ENCODE measurements around the gene CDH12. TPM values are rescaled to one million over a fixed set of nuclear protein-coding genes. Genes with fewer than 3 reads are reported as not detected.

CDH12 gene
- total RNA-seq, 1 donor from 2014 or later, result 0.42 TPM

DNA sequence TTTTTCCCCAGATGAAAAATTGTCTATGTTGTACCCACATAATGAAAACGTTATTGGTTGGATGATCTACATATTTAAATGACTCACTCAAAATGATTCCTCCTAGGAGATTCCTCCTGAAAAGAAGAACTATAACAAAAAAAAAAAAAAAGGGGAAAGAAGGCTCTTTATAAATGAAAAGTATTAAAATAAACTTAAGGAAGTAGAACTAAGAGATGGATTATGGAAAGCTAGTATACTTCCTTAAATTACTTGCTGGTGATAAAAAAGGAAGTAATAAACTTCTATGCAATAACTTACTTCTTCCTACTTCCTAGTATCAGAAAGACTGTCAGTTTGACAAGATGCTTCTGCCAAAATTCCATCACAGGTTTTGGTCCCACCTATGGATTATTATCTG lies 1087.7 kb downstream of the CDH12 start:
- no peak for DNase-seq (ENCODE audit: low spot score)

DNA sequence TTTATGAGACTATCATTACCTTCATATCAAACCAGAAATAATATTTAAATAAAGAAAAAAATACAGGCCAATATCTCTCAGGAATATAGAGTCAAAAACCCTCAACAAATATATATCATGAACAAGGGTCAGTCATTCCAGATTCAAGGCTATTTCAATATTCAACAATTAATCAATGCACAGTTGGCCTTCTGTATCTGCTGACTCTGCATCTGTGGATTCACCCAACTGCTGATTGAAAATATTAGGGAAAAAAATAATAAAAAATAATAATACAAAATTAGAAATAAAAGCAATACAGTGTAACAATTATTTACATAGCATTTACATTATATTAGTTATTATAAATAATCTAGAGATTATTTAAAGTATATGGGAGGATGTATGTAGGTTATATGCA lies 1114.0 kb downstream of the CDH12 start:
- DNase-seq (ENCODE audit: low spot score), result no peak

DNA sequence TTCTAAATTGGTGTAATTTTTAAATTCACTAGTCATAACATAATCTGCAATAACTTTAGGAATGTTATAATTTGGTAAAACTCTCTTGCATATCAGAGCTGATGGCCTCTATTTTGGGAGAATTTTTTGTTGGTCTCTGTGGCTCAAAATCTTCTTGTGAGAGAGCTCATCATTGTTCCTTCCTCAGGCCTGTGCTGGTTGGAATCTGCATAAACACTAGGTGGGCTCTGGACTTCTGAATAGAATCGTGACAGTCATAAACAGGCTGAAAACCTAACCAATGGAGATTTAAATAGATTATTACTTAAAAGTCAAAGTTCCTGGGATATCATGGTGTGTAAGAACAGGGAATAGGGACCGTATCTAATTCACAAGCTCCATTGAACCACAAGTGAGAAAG lies 1129.6 kb downstream of the CDH12 start:
- no peak for DNase-seq (ENCODE audit: low spot score)

DNA sequence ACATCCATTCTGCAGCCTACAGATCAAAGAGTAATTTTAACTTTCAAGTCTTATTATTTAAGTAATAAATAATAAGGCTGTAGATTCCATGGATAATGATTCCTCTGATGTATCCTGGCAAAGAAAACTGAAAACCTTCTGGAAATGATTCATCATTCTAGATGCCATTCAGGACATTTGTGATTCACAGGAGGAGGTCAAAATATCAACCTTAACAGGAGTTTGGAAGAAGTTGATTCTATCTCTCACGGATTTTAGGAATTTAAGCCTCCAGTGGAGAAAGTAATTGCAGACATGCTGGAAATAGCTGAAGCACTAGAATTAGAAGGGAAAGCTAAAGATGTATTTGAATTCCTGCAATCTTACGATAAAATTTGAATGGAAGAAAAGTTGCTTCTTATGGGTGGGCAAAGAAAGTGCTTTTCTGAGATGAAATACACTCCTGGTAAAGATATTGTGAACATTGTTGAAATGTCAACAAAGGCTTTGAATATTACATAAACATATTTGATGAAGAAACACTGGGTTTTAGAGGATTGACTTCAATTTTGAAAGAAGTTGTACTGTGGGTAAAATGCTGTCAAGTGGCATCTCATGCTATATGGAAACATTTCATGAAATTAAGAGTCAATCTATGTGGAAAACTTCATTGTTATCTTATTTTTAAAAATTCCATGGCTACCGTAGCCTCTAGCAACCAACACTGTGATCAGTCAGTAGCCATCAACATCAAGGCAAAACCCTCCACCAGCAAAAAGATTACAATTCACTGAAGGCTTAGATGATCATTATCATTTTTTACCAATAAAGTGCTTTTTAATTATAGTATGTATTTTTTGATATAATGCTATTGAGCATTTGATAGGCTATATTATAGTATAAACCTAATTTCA lies 1141.0 kb downstream of the CDH12 start:
- DNase-seq (ENCODE audit: low spot score), result no peak

- no peak for DNase-seq (ENCODE audit: low spot score)
Observed at GRCh38 chr5:21709770-21710169, 1143.4 kb downstream of the CDH12 start.

DNA sequence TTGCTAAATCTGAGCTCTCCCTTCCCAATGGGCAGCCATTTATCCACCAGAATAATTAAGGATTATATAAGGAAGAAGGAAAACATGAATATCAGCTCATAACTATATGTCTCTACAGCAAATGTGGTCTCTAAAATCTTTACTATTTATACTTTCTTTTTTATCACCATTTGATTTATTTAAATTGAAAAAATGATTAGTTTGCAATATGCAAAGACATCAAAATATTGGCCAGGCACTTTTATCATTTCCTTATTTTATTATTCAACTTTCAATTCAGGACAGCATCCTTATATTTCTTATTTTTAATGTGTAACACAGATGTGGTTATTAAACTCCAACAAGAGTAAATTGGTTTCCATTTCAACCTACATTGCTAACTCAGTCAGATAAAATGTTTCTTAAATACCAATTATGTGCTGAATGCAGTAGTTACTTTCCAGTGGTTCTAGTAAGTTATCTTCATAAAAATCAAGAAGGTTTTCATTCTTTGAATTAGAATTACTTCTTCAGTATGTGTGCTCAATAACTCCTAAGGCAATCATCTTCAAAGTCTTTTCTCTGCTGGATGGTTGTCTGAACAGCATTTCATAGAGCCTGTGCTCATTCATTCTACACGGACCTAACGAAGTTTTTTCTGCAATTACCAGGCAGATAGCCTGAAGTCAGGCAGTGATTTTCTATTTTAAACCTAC lies 1148.0 kb downstream of the CDH12 start:
- DNase-seq (ENCODE audit: low spot score), result no peak

- DNase-seq (ENCODE audit: low spot score), result no peak
Observed at GRCh38 chr5:21701317-21701716, 1151.8 kb downstream of the CDH12 start.
